ENCODE data around the gene PRKAR2B. TPM values are rescaled to one million over a fixed set of nuclear protein-coding genes. Genes with fewer than 3 reads are reported as not detected.
A peak's percentile ranks its signal among the peaks of the same experiment; 100 is the strongest.

The PRKAR2B gene
- total and polyA plus RNA-seq, 2 donors (not counting 1 experiment from before 2014, with no cell fraction given) = 0.07 to 0.81 TPM

- TF ChIP-seq CTCF (IDR thresholded peaks at IDR 0.05) (no peak), EZH2 (IDR thresholded peaks at IDR 0.05; ENCODE audit: borderline replicate concordance, insufficient read depth, low read depth, low read length, poor library complexity, severe bottlenecking) (no peak)
- no peaks in the 10 kb centered on the region for H4K20me1 ChIP-seq (ENCODE audit: control insufficient read depth, insufficient read depth, low read length, poor library complexity, severe bottlenecking)
- Mint-ChIP-seq H3K4me1 (peaks cover 5% of the 10 kb centered on the region), H3K27ac (no peak overlapping the region), H3K9me3 (ENCODE audit: insufficient read depth) (no peaks in the 10 kb centered on the region), H3K4me3 (no peak overlapping the region), H3K27me3 (peaks cover 3% of the 10 kb centered on the region)
- CTCF ChIA-PET = no interaction called here
- 96% methylated on average over 3 of the region's 4 CpGs for WGBS (ENCODE audit: insufficient coverage)
- POLR2A ChIA-PET = no interaction called here
- no peak overlapping the region for H3K4me3 ChIP-seq (ENCODE audit: control extremely low read depth in 1 of 5, extremely low read depth in 1 of 5, insufficient read depth in 1 of 5, low read depth in 2 of 5, low read length in 4 of 5)
- no peaks in the 10 kb centered on the region for H3K4me1 ChIP-seq (ENCODE audit: control insufficient read depth in 2 of 2, insufficient read depth in 2 of 2, low read length in 2 of 2)
- intact Hi-C loops (cut with micrococcal nuclease) = no loop called here
- no peak for ATAC-seq (ENCODE audit: low read depth)
- H2AFZ ChIP-seq (ENCODE audit: insufficient read depth, low read depth, low read length, poor library complexity, severe bottlenecking) = peak overlapping the region; percentile 5
- H3K9me3 ChIP-seq (ENCODE audit: control extremely low read depth in 1 of 3, control insufficient read depth in 2 of 3, insufficient read depth in 1 of 3, low read length in 2 of 3) = no peaks in the 10 kb centered on the region
- no peak overlapping the region for H3K4me2 ChIP-seq (replicated peaks; ENCODE audit: low read depth, low read length, poor library complexity, severe bottlenecking)
- no peaks in the 10 kb centered on the region for H3K36me3 ChIP-seq (replicated peaks in 1 of 2; ENCODE audit: control extremely low read depth in 1 of 2, control insufficient read depth in 1 of 2, extremely low read depth in 1 of 2, insufficient read depth in 2 of 2, low read length in 1 of 2)
- H3K27ac ChIP-seq (ENCODE audit: low read length in 2 of 2) = no peak overlapping the region
- H3K79me2 ChIP-seq (ENCODE audit: control insufficient read depth, insufficient read depth, low read length) = no peaks in the 10 kb centered on the region
- no peak overlapping the region for H3K9ac ChIP-seq (ENCODE audit: low read length)
- DNase-seq = no peak
- no peaks in the 10 kb centered on the region for H3K27me3 ChIP-seq (replicated peaks in 1 of 4; ENCODE audit: control extremely low read depth in 1 of 4, control insufficient read depth in 3 of 4, insufficient read depth in 4 of 4, low read length in 3 of 4)
These were observed 25.0 kb downstream of the PRKAR2B start for GRCh38 chr7:107069457-107069856.

- Histone ChIP-seq H3K9ac (ENCODE audit: low read length) (no peak overlapping the region), H3K27ac (ENCODE audit: low read length in 2 of 2) (no peak overlapping the region), H3K27me3 (replicated peaks in 1 of 4; ENCODE audit: control extremely low read depth in 1 of 4, control insufficient read depth in 3 of 4, insufficient read depth in 4 of 4, low read length in 3 of 4) (no peaks in the 10 kb centered on the region), H3K4me1 (ENCODE audit: control insufficient read depth in 2 of 2, insufficient read depth in 2 of 2, low read length in 2 of 2) (no peaks in the 10 kb centered on the region), H3K4me3 (ENCODE audit: control extremely low read depth in 1 of 5, extremely low read depth in 1 of 5, insufficient read depth in 1 of 5, low read depth in 2 of 5, low read length in 4 of 5) (no peak overlapping the region), H3K4me2 (replicated peaks; ENCODE audit: low read depth, low read length, poor library complexity, severe bottlenecking) (no peak overlapping the region), H3K9me3 (ENCODE audit: control extremely low read depth in 1 of 3, control insufficient read depth in 2 of 3, insufficient read depth in 1 of 3, low read length in 2 of 3) (no peaks in the 10 kb centered on the region), H4K20me1 (ENCODE audit: control insufficient read depth, insufficient read depth, low read length, poor library complexity, severe bottlenecking) (no peaks in the 10 kb centered on the region), H3K79me2 (ENCODE audit: control insufficient read depth, insufficient read depth, low read length) (no peaks in the 10 kb centered on the region), H2AFZ (ENCODE audit: insufficient read depth, low read depth, low read length, poor library complexity, severe bottlenecking) (no peak overlapping the region), H3K36me3 (replicated peaks in 1 of 2; ENCODE audit: control extremely low read depth in 1 of 2, control insufficient read depth in 1 of 2, extremely low read depth in 1 of 2, insufficient read depth in 2 of 2, low read length in 1 of 2) (no peaks in the 10 kb centered on the region)
- H3K9me3 Mint-ChIP-seq (ENCODE audit: insufficient read depth) = no peaks in the 10 kb centered on the region
- intact Hi-C loops (cut with micrococcal nuclease) = no loop called here
- no peak overlapping the region for H3K4me3 Mint-ChIP-seq
- DNase-seq (no peak), ATAC-seq (ENCODE audit: low read depth) (no peak)
- POLR2A ChIA-PET = no interaction called here
- no peak overlapping the region for H3K27ac Mint-ChIP-seq
- CTCF ChIA-PET = no interaction called here
- H3K4me1 Mint-ChIP-seq = peaks cover 5% of the 10 kb centered on the region
- H3K27me3 Mint-ChIP-seq = peaks cover 2% of the 10 kb centered on the region
- TF ChIP-seq EZH2 (IDR thresholded peaks at IDR 0.05; ENCODE audit: borderline replicate concordance, insufficient read depth, low read depth, low read length, poor library complexity, severe bottlenecking) = no peak
- no peak for TF ChIP-seq CTCF (IDR thresholded peaks at IDR 0.05)
- WGBS (ENCODE audit: insufficient coverage) = no CpG with 5 or more reads among the region's 2 CpGs
These were observed 26.2 kb downstream of the PRKAR2B start for GRCh38 chr7:107070710-107071109.
